ENCODE measurements around the gene CARS2.

CARS2 gene

GRCh38 chr13:110705826-110706569, at the start of gene CARS2:
CARS2 (minus strand) TSS chr13:110706116; CDS start chr13:110706093, 23 bp downstream.
- Histone ChIP-seq H3K27ac (peak within 1 kb of the TSS; percentile 88), H3K27me3 (replicated peaks) (no peaks in the 10 kb centered on the region), H3K36me3 (replicated peaks) (peaks cover 3% of the 10 kb centered on the region), H3K4me3 (ENCODE audit: low read depth, low read length) (peak within 1 kb of the TSS; percentile 82)
- DNase-seq = peak; percentile 93
- peak; percentile 16 for TF ChIP-seq CTCF (IDR thresholded peaks at IDR 0.05; ENCODE audit: low read depth, low read length, missing control alignments)
- in situ Hi-C loops (cut with HindIII; ENCODE audit: low pct_ligation_motif_present, low sequenced_read_pairs) = no loop called here

GRCh38 chr13:110748271-110748670, 42.4 kb upstream of the CARS2 start:
- Histone ChIP-seq H3K4me3 (ENCODE audit: low read depth, low read length) (no peak overlapping the region), H3K27me3 (replicated peaks) (no peaks in the 10 kb centered on the region), H3K27ac (no peak overlapping the region), H3K36me3 (replicated peaks) (no peaks in the 10 kb centered on the region)
- no peak for TF ChIP-seq CTCF (IDR thresholded peaks at IDR 0.05; ENCODE audit: low read depth, low read length, missing control alignments)
- no peak for DNase-seq
- in situ Hi-C loops (cut with HindIII; ENCODE audit: low pct_ligation_motif_present, low sequenced_read_pairs) = no loop called here

- no peak overlapping the region for H3K4me3 ChIP-seq (ENCODE audit: low read depth, low read length)
- in situ Hi-C loops (cut with HindIII; ENCODE audit: low pct_ligation_motif_present, low sequenced_read_pairs) = no loop called here
- H3K36me3 ChIP-seq (replicated peaks) = no peaks in the 10 kb centered on the region
- no peak overlapping the region for H3K27ac ChIP-seq
- no peaks in the 10 kb centered on the region for H3K27me3 ChIP-seq (replicated peaks)
- TF ChIP-seq CTCF (IDR thresholded peaks at IDR 0.05; ENCODE audit: low read depth, low read length, missing control alignments) = no peak
- DNase-seq = no peak
Observed at GRCh38 chr13:110746438-110746837, 40.5 kb upstream of the CARS2 start.

- Histone ChIP-seq H3K27ac (no peak overlapping the region), H3K4me3 (ENCODE audit: low read depth, low read length) (no peak overlapping the region), H3K36me3 (replicated peaks) (no peaks in the 10 kb centered on the region), H3K27me3 (replicated peaks) (no peaks in the 10 kb centered on the region)
- no peak for DNase-seq
- TF ChIP-seq CTCF (IDR thresholded peaks at IDR 0.05; ENCODE audit: low read depth, low read length, missing control alignments) = no peak
- in situ Hi-C loops (cut with HindIII; ENCODE audit: low pct_ligation_motif_present, low sequenced_read_pairs) = no loop called here
Observed at GRCh38 chr13:110743687-110744086, 37.8 kb upstream of the CARS2 start.

GRCh38 chr13:110737555-110737954, 31.6 kb upstream of the CARS2 start:
- in situ Hi-C loops (cut with HindIII; ENCODE audit: low pct_ligation_motif_present, low sequenced_read_pairs) = no loop called here
- no peak for DNase-seq
- Histone ChIP-seq H3K36me3 (replicated peaks) (no peaks in the 10 kb centered on the region), H3K4me3 (ENCODE audit: low read depth, low read length) (no peak overlapping the region), H3K27ac (no peak overlapping the region), H3K27me3 (replicated peaks) (no peaks in the 10 kb centered on the region)
- no peak for TF ChIP-seq CTCF (IDR thresholded peaks at IDR 0.05; ENCODE audit: low read depth, low read length, missing control alignments)

- H3K27ac ChIP-seq = no peak overlapping the region
- H3K27me3 ChIP-seq (replicated peaks) = no peaks in the 10 kb centered on the region
- DNase-seq = no peak
- no peak overlapping the region for H3K4me3 ChIP-seq (ENCODE audit: low read depth, low read length)
- no peaks in the 10 kb centered on the region for H3K36me3 ChIP-seq (replicated peaks)
- in situ Hi-C loops (cut with HindIII; ENCODE audit: low pct_ligation_motif_present, low sequenced_read_pairs) = no loop called here
- no peak for TF ChIP-seq CTCF (IDR thresholded peaks at IDR 0.05; ENCODE audit: low read depth, low read length, missing control alignments)
Observed at GRCh38 chr13:110734561-110734960, 28.6 kb upstream of the CARS2 start.
